GM23338 (cell line): ENCODE results near the gene SNAP91.
"Not testable (repeated sequence)": the region's sequence is repeated elsewhere in the genome, so short reads cannot be mapped to it uniquely, and the experiment has no call there.

Source experiments
- EZH2 ChIP-seq: fragments of 200-600 bp; sonication (generic); IDR thresholded peaks from one replicate; pipeline ENCODE4 v1.8.0; 2017; ENCODE audit warnings: antibody characterized with exemption, mild to moderate bottlenecking, low read depth; ENCODE audit not compliant: unreplicated experiment
- EZH2phosphoT487 ChIP-seq: fragments of 200-600 bp; sonication (generic); IDR thresholded peaks from one replicate; pipeline ENCODE4 v1.8.1; 2018; ENCODE audit warnings: antibody characterized with exemption; ENCODE audit not compliant: unreplicated experiment
- JUNB ChIP-seq: IDR thresholded peaks from one replicate; pipeline ENCODE4 v1.6.1; 2016; ENCODE audit warnings: antibody characterized with exemption; ENCODE audit not compliant: unreplicated experiment
- POLR2AphosphoS5 ChIP-seq: IDR thresholded peaks from 2 replicates; pipeline ENCODE4 v1.6.1; 2016; ENCODE audit warnings: antibody characterized with exemption, low read depth
- TF ChIP-seq, protein P1 (sequence below), 2 experiments: fragments of 200-600 bp in 1 of 2; sonication (generic) in 1 of 2; conservative IDR thresholded peaks; 2 replicates each; pipeline versions ENCODE4 v1.5.1 to v1.6.1; 2016 to 2017; ENCODE audit warnings: antibody characterized with exemption in 2 of 2, low read depth in 2 of 2, mild to moderate bottlenecking in 2 of 2, moderate library complexity in 1 of 2
- TF ChIP-seq, protein P2 (sequence below): IDR thresholded peaks from one replicate; pipeline ENCODE4 v1.6.1; 2018; ENCODE audit warnings: antibody characterized with exemption; ENCODE audit not compliant: unreplicated experiment

DNA sequence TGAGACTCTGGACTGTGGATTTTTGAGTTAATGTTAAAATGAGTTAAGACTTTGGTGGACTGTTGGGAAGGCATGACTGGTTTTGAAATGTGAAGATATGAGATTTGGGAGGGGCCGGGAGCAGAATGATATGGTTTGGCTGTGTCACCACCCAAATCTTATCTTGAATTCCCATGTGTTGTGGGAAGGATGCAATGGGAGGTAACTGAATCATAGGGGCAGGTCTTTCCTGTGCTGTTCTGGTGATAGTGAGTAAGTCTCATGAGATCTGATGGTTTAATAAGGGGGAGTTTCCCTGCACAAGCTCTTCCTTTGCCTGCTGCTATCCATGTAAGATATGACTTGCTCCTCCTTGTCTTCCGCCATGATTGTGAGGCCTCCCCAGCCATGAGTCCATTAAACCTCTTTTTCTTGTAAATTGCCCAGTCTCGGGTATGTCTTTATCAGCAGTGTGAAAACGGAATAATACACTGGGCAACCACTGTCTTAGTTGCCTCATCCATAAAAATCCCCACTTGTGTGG is 137.2 kb downstream of the SNAP91 start:
- TF ChIP-seq, protein P1, sequence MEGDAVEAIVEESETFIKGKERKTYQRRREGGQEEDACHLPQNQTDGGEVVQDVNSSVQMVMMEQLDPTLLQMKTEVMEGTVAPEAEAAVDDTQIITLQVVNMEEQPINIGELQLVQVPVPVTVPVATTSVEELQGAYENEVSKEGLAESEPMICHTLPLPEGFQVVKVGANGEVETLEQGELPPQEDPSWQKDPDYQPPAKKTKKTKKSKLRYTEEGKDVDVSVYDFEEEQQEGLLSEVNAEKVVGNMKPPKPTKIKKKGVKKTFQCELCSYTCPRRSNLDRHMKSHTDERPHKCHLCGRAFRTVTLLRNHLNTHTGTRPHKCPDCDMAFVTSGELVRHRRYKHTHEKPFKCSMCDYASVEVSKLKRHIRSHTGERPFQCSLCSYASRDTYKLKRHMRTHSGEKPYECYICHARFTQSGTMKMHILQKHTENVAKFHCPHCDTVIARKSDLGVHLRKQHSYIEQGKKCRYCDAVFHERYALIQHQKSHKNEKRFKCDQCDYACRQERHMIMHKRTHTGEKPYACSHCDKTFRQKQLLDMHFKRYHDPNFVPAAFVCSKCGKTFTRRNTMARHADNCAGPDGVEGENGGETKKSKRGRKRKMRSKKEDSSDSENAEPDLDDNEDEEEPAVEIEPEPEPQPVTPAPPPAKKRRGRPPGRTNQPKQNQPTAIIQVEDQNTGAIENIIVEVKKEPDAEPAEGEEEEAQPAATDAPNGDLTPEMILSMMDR (conservative IDR thresholded peaks at IDR 0.05; ENCODE audit: low read depth in 2 of 2), result not testable (repeated sequence)
- TF ChIP-seq EZH2phosphoT487, POLR2AphosphoS5, EZH2, JUNB: not testable (repeated sequence)
- TF ChIP-seq, protein P2, sequence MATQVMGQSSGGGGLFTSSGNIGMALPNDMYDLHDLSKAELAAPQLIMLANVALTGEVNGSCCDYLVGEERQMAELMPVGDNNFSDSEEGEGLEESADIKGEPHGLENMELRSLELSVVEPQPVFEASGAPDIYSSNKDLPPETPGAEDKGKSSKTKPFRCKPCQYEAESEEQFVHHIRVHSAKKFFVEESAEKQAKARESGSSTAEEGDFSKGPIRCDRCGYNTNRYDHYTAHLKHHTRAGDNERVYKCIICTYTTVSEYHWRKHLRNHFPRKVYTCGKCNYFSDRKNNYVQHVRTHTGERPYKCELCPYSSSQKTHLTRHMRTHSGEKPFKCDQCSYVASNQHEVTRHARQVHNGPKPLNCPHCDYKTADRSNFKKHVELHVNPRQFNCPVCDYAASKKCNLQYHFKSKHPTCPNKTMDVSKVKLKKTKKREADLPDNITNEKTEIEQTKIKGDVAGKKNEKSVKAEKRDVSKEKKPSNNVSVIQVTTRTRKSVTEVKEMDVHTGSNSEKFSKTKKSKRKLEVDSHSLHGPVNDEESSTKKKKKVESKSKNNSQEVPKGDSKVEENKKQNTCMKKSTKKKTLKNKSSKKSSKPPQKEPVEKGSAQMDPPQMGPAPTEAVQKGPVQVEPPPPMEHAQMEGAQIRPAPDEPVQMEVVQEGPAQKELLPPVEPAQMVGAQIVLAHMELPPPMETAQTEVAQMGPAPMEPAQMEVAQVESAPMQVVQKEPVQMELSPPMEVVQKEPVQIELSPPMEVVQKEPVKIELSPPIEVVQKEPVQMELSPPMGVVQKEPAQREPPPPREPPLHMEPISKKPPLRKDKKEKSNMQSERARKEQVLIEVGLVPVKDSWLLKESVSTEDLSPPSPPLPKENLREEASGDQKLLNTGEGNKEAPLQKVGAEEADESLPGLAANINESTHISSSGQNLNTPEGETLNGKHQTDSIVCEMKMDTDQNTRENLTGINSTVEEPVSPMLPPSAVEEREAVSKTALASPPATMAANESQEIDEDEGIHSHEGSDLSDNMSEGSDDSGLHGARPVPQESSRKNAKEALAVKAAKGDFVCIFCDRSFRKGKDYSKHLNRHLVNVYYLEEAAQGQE, result not testable (repeated sequence)
